H1 (cell line): ENCODE data around the gene CLDN4. TPM values are rescaled to one million over a fixed set of nuclear protein-coding genes. Genes with fewer than 3 reads are reported as not detected.

Experiments
- CBX8 ChIP-seq: fragments of 300-800, 300-1000 bp; sonication (generic); IDR thresholded peaks from 2 replicates; pipeline ENCODE4 v1.7.1; 2016; ENCODE audit warnings: low read depth, low read length, borderline replicate concordance
- POU5F1 ChIP-seq: IDR thresholded peaks from 2 replicates; pipeline ENCODE4 v1.6.1; 2011; ENCODE audit warnings: low read depth, mild to moderate bottlenecking, low read length, moderate library complexity
- TEAD4 ChIP-seq: IDR thresholded peaks from 2 replicates; pipeline ENCODE4 v1.6.1; 2012; ENCODE audit warnings: low read depth, low read length, inconsistent platforms, mixed read lengths
- YY1 ChIP-seq: IDR thresholded peaks from 2 replicates; pipeline ENCODE4 v1.6.1; 2011; ENCODE audit warnings: low read depth, mild to moderate bottlenecking, low read length
- polyA plus RNA-seq, 7 experiments: library from polyadenylated mRNA; depleted of rRNA in 3 of 7; stranded (reverse) in 5 of 7; unstranded in 2 of 7; fragments of >200 nt in 5 of 7; fragments of 200-250 nt in 2 of 7; gene quantifications; 1 replicate in 5 of 7; 2 replicates in 1 of 7; 4 replicates in 1 of 7; pipeline versions ENCODE4 v1.2.1 to v1.2.3, GENCODE V29; 2011 to 2013; ENCODE audit warnings: missing spikeins in 2 of 7, mixed read lengths in 2 of 7
- total RNA-seq: library from RNA; stranded (reverse); fragmentation: NEBNext Ultra II Directional; extraction: Animal tissue kit (Norgen Biotek cat#: 25700); gene quantifications from 2 replicates; pipeline ENCODE4 v1.2.1, GENCODE V29; 2021

CLDN4 gene
- total and polyA plus RNA-seq, 2 of the 8 experiments (the other 6 are each of a cell fraction or from before 2014, with no cell fraction given) = 28.0 to 69.3 TPM

GRCh38 chr7:73830681-73831583 lies at the start of gene CLDN4 (continued):
- TF ChIP-seq CBX8 = no peak
- TF ChIP-seq YY1 = 0 out of 2 replicates have a peak, but pooled peaks have one; percentile 9
- 0 out of 2 replicates have a peak, but pooled peaks have one; percentile 19 for TF ChIP-seq TEAD4
- no peak for TF ChIP-seq POU5F1
